H1 (cell line): ENCODE measurements around the gene TWNK. TPM values are rescaled to one million over a fixed set of nuclear protein-coding genes. Genes with fewer than 3 reads are reported as not detected.

Source experiments
- CTCF ChIA-PET: fragments of 300-600 bp; sonication (Branson Sonifier 250); formaldehyde crosslinking; loops from one replicate; lab custom pipeline; 2021; ENCODE audit not compliant: partially characterized antibody; lab: Charles Lee
- POLR2A ChIA-PET: fragments of 300-600 bp; sonication (Branson Sonifier 250); formaldehyde crosslinking; loops from one replicate; lab custom pipeline; 2021; ENCODE audit warnings: inconsistent platforms; ENCODE audit not compliant: partially characterized antibody; lab: Charles Lee
- DNase-seq, 2 experiments: peaks; one replicate each; pipeline versions ENCODE4 v3.0.0 to v3.0.0-alpha.2; 2010 to 2022; ENCODE audit warnings: low spot score in 2 of 2, low read depth in 1 of 2, mixed read lengths in 1 of 2
- FAIRE-seq: peaks from 2 replicates; lab custom pipeline; 2011; peaks lifted over from hg19 to GRCh38; lab: Jason Lieb, UNC
- H2AFZ ChIP-seq: 2 replicates; pipeline ENCODE4 v1.8.1; 2012; ENCODE audit warnings: low read length, inconsistent platforms
- H2AK5ac ChIP-seq: 2 replicates; pipeline ENCODE4 v1.6.1; 2013; ENCODE audit warnings: low read depth, low read length
- H2BK120ac ChIP-seq: replicated peaks from 2 replicates; pipeline ENCODE3; 2013; ENCODE audit warnings: low read depth, low read length, inconsistent platforms
- H2BK12ac ChIP-seq: 2 replicates; pipeline ENCODE4 v1.6.1; 2013; ENCODE audit warnings: low read depth, low read length
- H2BK15ac ChIP-seq: 2 replicates; pipeline ENCODE4 v1.6.1; 2013; ENCODE audit warnings: low read length
- H2BK20ac ChIP-seq: 2 replicates; pipeline ENCODE4 v1.6.1; 2013; ENCODE audit warnings: low read length
- H2BK5ac ChIP-seq: 2 replicates; pipeline ENCODE4 v1.6.1; 2013; ENCODE audit warnings: low read depth, low read length
- H3K14ac ChIP-seq: 2 replicates; pipeline ENCODE4 v1.6.1; 2013; ENCODE audit warnings: inconsistent platforms; ENCODE audit not compliant: insufficient read length
- H3K18ac ChIP-seq: 2 replicates; pipeline ENCODE4 v1.6.1; 2013; ENCODE audit warnings: low read length; ENCODE audit errors: extremely low read depth
- H3K23ac ChIP-seq: 2 replicates; pipeline ENCODE4 v1.6.1; 2013; ENCODE audit warnings: inconsistent platforms; ENCODE audit not compliant: insufficient read length
- H3K23me2 ChIP-seq: 2 replicates; pipeline ENCODE4 v1.6.1; 2013; ENCODE audit warnings: low read depth, low read length
- H3K27ac ChIP-seq: 2 replicates; pipeline ENCODE4 v1.6.1; 2011; ENCODE audit warnings: low read depth, low read length, inconsistent platforms
- H3K27me3 ChIP-seq, 4 experiments: replicated peaks in 1 of 4; 1 replicate in 1 of 4; 2 replicates in 3 of 4; pipeline versions ENCODE4 v1.6.1 to v1.8.1; 2011 to 2013; ENCODE audit warnings: low read length in 3 of 4, mild to moderate bottlenecking in 3 of 4, inconsistent platforms in 2 of 4, mixed read lengths in 2 of 4, moderate library complexity in 1 of 4; ENCODE audit not compliant: control insufficient read depth in 3 of 4, insufficient read depth in 3 of 4; ENCODE audit errors: extremely low read depth in 1 of 4
- H3K36me3 ChIP-seq, 4 experiments: 2 replicates each; pipeline versions ENCODE4 v1.6.1 to v1.8.1; 2011 to 2013; ENCODE audit warnings: mild to moderate bottlenecking in 4 of 4, low read length in 3 of 4, moderate library complexity in 2 of 4, control low read depth in 1 of 4, inconsistent platforms in 1 of 4; ENCODE audit not compliant: insufficient read depth in 4 of 4, control insufficient read depth in 2 of 4
- H3K4ac ChIP-seq: replicated peaks from 2 replicates; pipeline ENCODE3; 2013; ENCODE audit warnings: low read length, low read depth, mixed read lengths, inconsistent platforms; ENCODE audit not compliant: insufficient read length
- H3K4me1 ChIP-seq, 4 experiments: replicated peaks in 1 of 4; 1 replicate in 1 of 4; 2 replicates in 3 of 4; pipeline versions ENCODE4 v1.6.1 to v1.8.1; 2011 to 2013; ENCODE audit warnings: low read length in 3 of 4, inconsistent platforms in 2 of 4, mixed read lengths in 1 of 4; ENCODE audit not compliant: insufficient read depth in 4 of 4, control insufficient read depth in 3 of 4
- H3K4me2 ChIP-seq, 2 experiments: 2 replicates each; pipeline versions ENCODE4 v1.6.1 to v1.8.1; 2011 to 2013; ENCODE audit warnings: low read depth in 2 of 2, low read length in 2 of 2, control low read depth in 1 of 2, inconsistent platforms in 1 of 2, mild to moderate bottlenecking in 1 of 2; ENCODE audit not compliant: insufficient read depth in 1 of 2
- H3K4me3 ChIP-seq, 4 experiments: fragments of 200-600, 300-600 bp in 1 of 4; sonication (generic), shearing (Covaris generic), sonication (Bioruptor Twin) in 1 of 4; 2 replicates each; pipeline versions ENCODE4 v1.5.1 to v1.8.1; 2011 to 2016; ENCODE audit warnings: low read length in 4 of 4, low read depth in 3 of 4, control low read depth in 2 of 4, inconsistent platforms in 2 of 4, mild to moderate bottlenecking in 2 of 4, mixed read lengths in 1 of 4, moderate library complexity in 1 of 4; ENCODE audit not compliant: insufficient read depth in 2 of 4; ENCODE audit errors: extremely low read depth in 1 of 4
- H3K56ac ChIP-seq: replicated peaks from 2 replicates; pipeline ENCODE3; 2013; ENCODE audit warnings: low read depth, mild to moderate bottlenecking, mixed read lengths, low read length, inconsistent platforms; ENCODE audit not compliant: insufficient read length
- H3K79me1 ChIP-seq: 2 replicates; pipeline ENCODE4 v1.6.1; 2013; ENCODE audit warnings: low read depth, low read length, control low read depth
- H3K79me2 ChIP-seq, 2 experiments: 2 replicates each; pipeline versions ENCODE4 v1.6.1 to v1.8.1; 2012 to 2013; ENCODE audit warnings: low read length in 2 of 2, mild to moderate bottlenecking in 2 of 2, inconsistent platforms in 1 of 2; ENCODE audit not compliant: insufficient read depth in 2 of 2, control insufficient read depth in 1 of 2
- H3K9ac ChIP-seq, 4 experiments: replicated peaks in 1 of 4; 1 replicate in 1 of 4; 2 replicates in 3 of 4; pipeline versions ENCODE4 v1.6.1 to v1.8.1; 2011 to 2013; ENCODE audit warnings: low read depth in 3 of 4, low read length in 3 of 4, control low read depth in 2 of 4, mild to moderate bottlenecking in 2 of 4, moderate library complexity in 2 of 4, inconsistent platforms in 1 of 4; ENCODE audit errors: extremely low read depth in 1 of 4
- H3K9me3 ChIP-seq, 2 experiments: 2 replicates each; pipeline versions ENCODE4 v1.6.1 to v1.8.1; 2012 to 2013; ENCODE audit warnings: mild to moderate bottlenecking in 2 of 2, moderate library complexity in 2 of 2, control low read depth in 1 of 2, inconsistent platforms in 1 of 2, low read depth in 1 of 2, low read length in 1 of 2, mixed read lengths in 1 of 2; ENCODE audit not compliant: insufficient read depth in 2 of 2
- H4K20me1 ChIP-seq, 2 experiments: replicated peaks in 1 of 2; 2 replicates each; pipeline versions ENCODE3 to v1.8.1; 2011 to 2013; ENCODE audit warnings: inconsistent platforms in 2 of 2, low read length in 2 of 2, mild to moderate bottlenecking in 1 of 2; ENCODE audit not compliant: insufficient read depth in 2 of 2, control insufficient read depth in 1 of 2
- H4K5ac ChIP-seq: 2 replicates; pipeline ENCODE4 v1.6.1; 2013; ENCODE audit warnings: low read length, low read depth, mixed read lengths, inconsistent platforms; ENCODE audit not compliant: insufficient read length
- H4K8ac ChIP-seq: 2 replicates; pipeline ENCODE4 v1.8.0; 2013; ENCODE audit warnings: mild to moderate bottlenecking, moderate library complexity, low read length, inconsistent platforms; ENCODE audit not compliant: insufficient read depth; ENCODE audit errors: extremely low read depth
- H4K91ac ChIP-seq: replicated peaks from 2 replicates; pipeline ENCODE3; 2013; ENCODE audit warnings: low read length, mixed read lengths, inconsistent platforms; ENCODE audit not compliant: insufficient read length
- BCL11A ChIP-seq, 2 experiments: IDR thresholded peaks; one replicate each; pipeline ENCODE4 v1.6.1; 2011; ENCODE audit warnings: low read depth in 2 of 2, low read length in 2 of 2, mild to moderate bottlenecking in 2 of 2
- TEAD4 ChIP-seq: IDR thresholded peaks from 2 replicates; pipeline ENCODE4 v1.6.1; 2012; ENCODE audit warnings: low read depth, low read length, inconsistent platforms, mixed read lengths
- WGBS, 2 experiments: shearing (Covaris generic) in 1 of 2; methylation state at CpG; one replicate each; pipeline versions ENCODE4 v1.1.6 to v1.1.7; 2013 to 2015; ENCODE audit warnings: low lambda C conversion rate in 2 of 2, mixed read lengths in 2 of 2, inconsistent platforms in 1 of 2, low coverage in 1 of 2, missing lambda C conversion rate in 1 of 2; ENCODE audit not compliant: insufficient replicate concordance in 2 of 2, insufficient coverage in 1 of 2, insufficient read length in 1 of 2; ENCODE audit errors: extremely low coverage in 1 of 2, missing lambda C conversion rate in 1 of 2; 5-methylcytosine and 5-hydroxymethylcytosine counted together
- polyA plus RNA-seq, 7 experiments: library from polyadenylated mRNA; depleted of rRNA in 3 of 7; stranded (reverse) in 5 of 7; unstranded in 2 of 7; fragments of >200 nt in 5 of 7; fragments of 200-250 nt in 2 of 7; gene quantifications; 1 replicate in 5 of 7; 2 replicates in 1 of 7; 4 replicates in 1 of 7; pipeline versions ENCODE4 v1.2.1 to v1.2.3, GENCODE V29; 2011 to 2013; ENCODE audit warnings: missing spikeins in 2 of 7, mixed read lengths in 2 of 7
- total RNA-seq: library from RNA; stranded (reverse); fragmentation: NEBNext Ultra II Directional; extraction: Animal tissue kit (Norgen Biotek cat#: 25700); gene quantifications from 2 replicates; pipeline ENCODE4 v1.2.1, GENCODE V29; 2021

Gene TWNK
- total and polyA plus RNA-seq, 2 of the 8 experiments (the other 6 are each of a cell fraction or from before 2014, with no cell fraction given): 15.4 to 32.5 TPM

GRCh38 chr10:101035916-101036702, 48.8 kb downstream of the TWNK start:
- no peak overlapping the region for H3K27ac ChIP-seq
- no peak overlapping the region for H3K4me2 ChIP-seq
- no peak overlapping the region for H4K91ac ChIP-seq
- no peak overlapping the region for H3K56ac ChIP-seq
- H2BK5ac ChIP-seq: no peak overlapping the region
- no peak overlapping the region for H4K5ac ChIP-seq
- H3K36me3 ChIP-seq: no peaks in the 10 kb centered on the region
- TF ChIP-seq BCL11A (IDR thresholded peaks at IDR 0.05; ENCODE audit: low read depth in 2 of 2, low read length in 2 of 2) (no peak), TEAD4 (no peak)
- H3K79me1 ChIP-seq: no peaks in the 10 kb centered on the region
- peaks cover 0 to 12% (median 10%) of the 10 kb centered on the region in 4 experiments; a peak in 6 of 7 replicates for H3K4me1 ChIP-seq
- H2AK5ac ChIP-seq: no peak overlapping the region
- H2AFZ ChIP-seq: no peak overlapping the region
- H3K27me3 ChIP-seq: peaks cover 1 to 38% (median 33%) of the 10 kb centered on the region in 4 experiments
- H4K8ac ChIP-seq: no peak overlapping the region
- FAIRE-seq (no peak), DNase-seq (no peak)
- H3K4ac ChIP-seq: no peak overlapping the region
- POLR2A ChIA-PET: no interaction called here
- H2BK15ac ChIP-seq: no peak overlapping the region
- peaks cover 11% of the 10 kb centered on the region for H3K23me2 ChIP-seq
- H2BK12ac ChIP-seq: no peak overlapping the region
- CTCF ChIA-PET: interaction anchor here (0.5 to 51.8 kb wide), 6 partner anchors 9 to 473 kb away, joined by 3 to 2176 read pairs (median 76); partner anchors contain the start of genes KAZALD1, PDZD7 and SFXN3
- WGBS, 2 experiments: 77% methylated on average over 9 of the region's 10 CpGs; no CpG with 5 or more reads in 1 of the 2 experiments
- no peak overlapping the region for H3K9ac ChIP-seq
- H3K9me3 ChIP-seq: no peaks in the 10 kb centered on the region
- no peak overlapping the region for H3K14ac ChIP-seq
- no peak overlapping the region for H3K4me3 ChIP-seq
- H3K18ac ChIP-seq: no peak overlapping the region
- no peak overlapping the region for H3K23ac ChIP-seq
- no peak overlapping the region for H2BK20ac ChIP-seq
- H3K79me2 ChIP-seq: no peaks in the 10 kb centered on the region
- H2BK120ac ChIP-seq: no peak overlapping the region
- peaks cover 0 to 3% of the 10 kb centered on the region in 2 experiments for H4K20me1 ChIP-seq
